Breast epithelium (tissue), 3 donors: ENCODE results near the gene ACACB.
A peak's percentile ranks its signal among the peaks of the same experiment; 100 is the strongest.

Experiments used
- CTCF ChIP-seq, 3 donors: fragments of 450-650 bp; IDR thresholded peaks; one replicate each; pipeline ENCODE4 v1.5.1; 2016 to 2017; ENCODE audit warnings: antibody characterized with exemption in 3 of 3, mild to moderate bottlenecking in 3 of 3, moderate library complexity in 3 of 3
- POLR2A ChIP-seq: fragments of 450-650 bp; IDR thresholded peaks from one replicate; pipeline ENCODE4 v1.6.1; 2016; ENCODE audit warnings: antibody characterized with exemption, mild to moderate bottlenecking, moderate library complexity
- POLR2AphosphoS5 ChIP-seq, 3 donors: sonication (generic); formaldehyde crosslinking; IDR thresholded peaks; one replicate each; pipeline ENCODE4 v1.6.1; 2017; ENCODE audit warnings: antibody characterized with exemption in 3 of 3

DNA sequence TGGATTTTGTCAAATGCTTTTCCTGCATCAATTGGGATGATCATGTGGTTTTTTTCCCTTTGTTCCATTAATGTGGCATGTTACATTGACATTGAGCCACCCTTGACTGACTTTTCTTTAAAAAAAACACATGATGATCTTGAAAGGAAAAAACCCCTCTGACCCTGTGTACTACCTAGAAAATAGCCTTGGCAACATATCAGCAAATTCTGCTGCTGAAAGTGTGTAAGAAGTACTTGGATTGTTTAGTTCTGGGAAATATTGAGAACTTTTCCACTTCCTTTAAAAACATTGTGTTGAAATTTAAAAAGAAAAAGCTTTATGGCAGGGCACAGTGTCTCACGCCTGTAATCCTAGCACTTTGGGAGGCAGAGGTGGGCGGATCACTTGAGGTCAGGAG, 20.7 kb downstream of the ACACB start:
- no peak for TF ChIP-seq CTCF (IDR thresholded peaks at IDR 0.05)
- TF ChIP-seq POLR2A = no peak
- TF ChIP-seq POLR2AphosphoS5 (IDR thresholded peaks at IDR 0.05) = peak in 1 of 3 donors; percentile 42
